Mesothelial cell of epicardium (in vitro differentiated cells): ENCODE measurements around the gene TCF4. TPM values are rescaled to one million over a fixed set of nuclear protein-coding genes. Genes with fewer than 3 reads are reported as not detected.

Experiments
- DNase-seq, 2 experiments: peaks; one replicate each; pipeline ENCODE4 v3.0.0; 2021; ENCODE audit warnings: low spot score in 2 of 2; ENCODE audit not compliant: unreplicated experiment in 2 of 2
- H3K27ac Mint-ChIP-seq: 2 replicates; pipeline ENCODE4 v1.8.0; 2021; ENCODE audit warnings: mixed read lengths
- H3K27me3 Mint-ChIP-seq: 2 replicates; pipeline ENCODE4 v1.8.0; 2021; ENCODE audit warnings: low read depth, mixed read lengths
- H3K36me3 Mint-ChIP-seq: 2 replicates; pipeline ENCODE4 v1.8.0; 2021; ENCODE audit warnings: mixed read lengths
- H3K4me1 Mint-ChIP-seq: 2 replicates; pipeline ENCODE4 v1.8.0; 2021; ENCODE audit warnings: mixed read lengths
- H3K4me3 Mint-ChIP-seq: 2 replicates; pipeline ENCODE4 v1.8.0; 2021; ENCODE audit warnings: mild to moderate bottlenecking, moderate library complexity, mixed read lengths
- H3K9me3 Mint-ChIP-seq: 2 replicates; pipeline ENCODE4 v1.8.0; 2021; ENCODE audit warnings: mixed read lengths
- CTCF ChIP-seq: fragments of 200-600 bp; sonication (generic); IDR thresholded peaks from one replicate; pipeline ENCODE4 v1.5.0; 2021; ENCODE audit warnings: antibody characterized with exemption; ENCODE audit not compliant: unreplicated experiment
- total RNA-seq: library from RNA; stranded (reverse); gene quantifications from 3 replicates; pipeline ENCODE4 v1.2.1, GENCODE V29; 2021

The TCF4 gene
- total RNA-seq, 1 donor from 2014 or later = 224 TPM

- H3K9me3 Mint-ChIP-seq = no peaks in the 10 kb centered on the region
- TF ChIP-seq CTCF = no peak
- no peak for DNase-seq
- no peaks in the 10 kb centered on the region for H3K27me3 Mint-ChIP-seq
- no peaks in the 10 kb centered on the region for H3K36me3 Mint-ChIP-seq
- H3K27ac Mint-ChIP-seq = peak overlapping the region; percentile 44
- peaks cover 67% of the 10 kb centered on the region for H3K4me1 Mint-ChIP-seq
- no peak overlapping the region for H3K4me3 Mint-ChIP-seq
Measured at GRCh38 chr18:55421308-55421614, 166.7 kb downstream of the TCF4 start.

DNA sequence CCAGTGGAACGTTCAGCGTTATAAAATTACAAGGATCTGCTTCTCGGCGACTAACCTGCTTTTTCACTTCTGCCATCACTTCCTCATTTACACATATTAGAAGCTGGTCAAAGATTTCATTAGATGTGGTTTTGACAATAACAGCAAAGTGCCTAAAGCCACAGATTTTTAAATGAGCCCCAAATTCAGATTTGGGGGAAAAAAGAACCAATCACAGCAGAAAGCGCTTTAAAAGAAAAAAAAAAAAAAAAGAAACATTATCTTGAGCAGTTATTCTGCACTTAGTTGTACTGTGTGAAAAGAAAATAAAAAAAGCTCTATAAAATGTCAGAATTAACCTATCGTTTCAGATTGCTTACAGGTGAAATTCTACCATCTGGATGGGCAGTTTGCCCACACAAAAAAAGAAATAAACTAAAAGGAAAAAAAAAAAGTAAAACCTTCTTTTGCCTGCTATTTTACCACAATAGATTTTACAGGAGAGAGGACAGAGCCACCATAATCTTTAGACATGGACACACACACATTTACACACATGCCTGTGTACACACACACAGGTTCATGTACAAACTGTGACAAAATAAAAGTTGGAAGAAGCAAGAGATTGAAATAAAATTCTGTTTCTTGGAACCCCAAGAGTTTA lies 167.2 kb downstream of the TCF4 start:
- TF ChIP-seq CTCF = no peak
- H3K36me3 Mint-ChIP-seq = no peaks in the 10 kb centered on the region
- H3K9me3 Mint-ChIP-seq = no peaks in the 10 kb centered on the region
- no peak for DNase-seq
- H3K4me1 Mint-ChIP-seq = peaks cover 72% of the 10 kb centered on the region
- H3K27me3 Mint-ChIP-seq = no peaks in the 10 kb centered on the region
- peak overlapping the region; percentile 14 for H3K4me3 Mint-ChIP-seq
- peak overlapping the region; percentile 77 for H3K27ac Mint-ChIP-seq

- Mint-ChIP-seq H3K27ac (peak overlapping the region; percentile 77), H3K27me3 (no peaks in the 10 kb centered on the region), H3K36me3 (no peaks in the 10 kb centered on the region), H3K4me1 (peaks cover 76% of the 10 kb centered on the region), H3K9me3 (no peaks in the 10 kb centered on the region), H3K4me3 (peak overlapping the region; percentile 14)
- TF ChIP-seq CTCF = no peak
- no peak for DNase-seq
Measured at GRCh38 chr18:55419947-55420664, 167.9 kb downstream of the TCF4 start.

- H3K27ac Mint-ChIP-seq = no peak overlapping the region
- H3K36me3 Mint-ChIP-seq = no peaks in the 10 kb centered on the region
- H3K4me3 Mint-ChIP-seq = no peak overlapping the region
- TF ChIP-seq CTCF = no peak
- H3K27me3 Mint-ChIP-seq = no peaks in the 10 kb centered on the region
- H3K9me3 Mint-ChIP-seq = no peaks in the 10 kb centered on the region
- no peak for DNase-seq
- H3K4me1 Mint-ChIP-seq = peaks cover 81% of the 10 kb centered on the region
Measured at GRCh38 chr18:55419132-55419946, 168.7 kb downstream of the TCF4 start.

- no peaks in the 10 kb centered on the region for H3K9me3 Mint-ChIP-seq
Measured at GRCh38 chr18:55418439-55418838, 169.6 kb downstream of the TCF4 start.

More at GRCh38 chr18:55418439-55418838, 169.6 kb downstream of the TCF4 start:
- peaks cover 77% of the 10 kb centered on the region for H3K4me1 Mint-ChIP-seq
- H3K4me3 Mint-ChIP-seq = no peak overlapping the region
- TF ChIP-seq CTCF = no peak
- no peak overlapping the region for H3K27ac Mint-ChIP-seq
- DNase-seq = no peak
- H3K36me3 Mint-ChIP-seq = no peaks in the 10 kb centered on the region
- no peaks in the 10 kb centered on the region for H3K27me3 Mint-ChIP-seq
